ENCODE data around the gene TAAR9. TPM values are rescaled to one million over a fixed set of nuclear protein-coding genes. Genes with fewer than 3 reads are reported as not detected.

The TAAR9 gene
- total RNA-seq, 2 donors from 2014 or later, result not detected

DNA sequence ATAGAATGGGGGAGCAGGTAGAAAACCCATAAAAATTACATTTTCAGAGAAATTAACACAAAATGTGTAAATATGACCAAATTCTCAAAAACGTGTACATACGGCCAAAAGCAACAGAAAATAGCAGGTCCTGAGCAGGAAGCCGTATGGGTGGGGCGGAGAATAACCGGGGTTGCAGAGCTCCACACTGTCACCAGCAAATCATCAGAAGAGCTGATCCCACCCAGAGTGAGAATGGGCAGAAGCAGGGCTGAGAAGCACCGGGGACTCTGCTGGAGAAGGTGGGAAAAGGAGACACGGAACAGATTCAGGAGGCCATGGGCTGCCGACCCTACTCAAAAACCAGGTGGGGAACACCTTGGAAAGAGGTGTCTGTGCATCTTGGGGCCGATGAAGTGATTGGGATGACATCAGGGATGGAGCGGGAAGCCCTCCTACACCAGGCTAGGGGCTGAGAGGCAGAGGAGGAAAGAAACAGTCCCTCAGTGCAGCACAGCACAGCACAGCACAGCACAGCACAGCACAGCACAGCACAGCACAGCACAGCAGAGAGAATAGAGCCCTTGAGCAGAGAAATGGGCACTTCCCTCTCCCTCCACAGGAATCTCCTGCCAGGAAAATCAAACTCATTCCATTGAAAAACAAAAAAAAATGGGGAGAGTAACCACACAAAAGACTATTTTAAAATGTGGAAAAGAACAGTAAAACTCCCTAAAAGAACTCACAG, 47.4 kb upstream of the TAAR9 start:
- Mint-ChIP-seq H3K4me3 (no peak overlapping the region), H3K27me3 (ENCODE audit: insufficient read depth) (no peaks in the 10 kb centered on the region), H3K4me1 (no peaks in the 10 kb centered on the region), H3K27ac (no peak overlapping the region), H3K9me3 (peaks cover 9% of the 10 kb centered on the region), H3K36me3 (ENCODE audit: low read depth) (peaks cover 15% of the 10 kb centered on the region)
- WGBS, 2 experiments (ENCODE audit: insufficient coverage in 1 of 2, insufficient read length in 1 of 2), result 87 to 90% methylated on average over 6 to 10 of the region's 10 CpGs
- Histone ChIP-seq H3K4me1 (ENCODE audit: control insufficient read depth, insufficient read depth, low read length) (no peaks in the 10 kb centered on the region), H3K9ac (ENCODE audit: extremely low read depth, low read length, poor library complexity, severe bottlenecking) (no peak overlapping the region), H3K36me3 (ENCODE audit: control insufficient read depth, insufficient read depth, low read length) (peaks cover 18% of the 10 kb centered on the region), H3K27ac (ENCODE audit: low read depth, low read length) (no peak overlapping the region), H3K9me3 (ENCODE audit: control insufficient read depth, low read length) (peaks cover 7% of the 10 kb centered on the region), H3K4me3 (ENCODE audit: low read length) (no peak overlapping the region), H3K27me3 (ENCODE audit: control insufficient read depth, insufficient read depth, low read length, poor library complexity, severe bottlenecking) (no peaks in the 10 kb centered on the region)
- DNase-seq, result no peak
- TF ChIP-seq, protein P1, sequence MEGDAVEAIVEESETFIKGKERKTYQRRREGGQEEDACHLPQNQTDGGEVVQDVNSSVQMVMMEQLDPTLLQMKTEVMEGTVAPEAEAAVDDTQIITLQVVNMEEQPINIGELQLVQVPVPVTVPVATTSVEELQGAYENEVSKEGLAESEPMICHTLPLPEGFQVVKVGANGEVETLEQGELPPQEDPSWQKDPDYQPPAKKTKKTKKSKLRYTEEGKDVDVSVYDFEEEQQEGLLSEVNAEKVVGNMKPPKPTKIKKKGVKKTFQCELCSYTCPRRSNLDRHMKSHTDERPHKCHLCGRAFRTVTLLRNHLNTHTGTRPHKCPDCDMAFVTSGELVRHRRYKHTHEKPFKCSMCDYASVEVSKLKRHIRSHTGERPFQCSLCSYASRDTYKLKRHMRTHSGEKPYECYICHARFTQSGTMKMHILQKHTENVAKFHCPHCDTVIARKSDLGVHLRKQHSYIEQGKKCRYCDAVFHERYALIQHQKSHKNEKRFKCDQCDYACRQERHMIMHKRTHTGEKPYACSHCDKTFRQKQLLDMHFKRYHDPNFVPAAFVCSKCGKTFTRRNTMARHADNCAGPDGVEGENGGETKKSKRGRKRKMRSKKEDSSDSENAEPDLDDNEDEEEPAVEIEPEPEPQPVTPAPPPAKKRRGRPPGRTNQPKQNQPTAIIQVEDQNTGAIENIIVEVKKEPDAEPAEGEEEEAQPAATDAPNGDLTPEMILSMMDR (conservative IDR thresholded peaks at IDR 0.05), result no peak

DNA sequence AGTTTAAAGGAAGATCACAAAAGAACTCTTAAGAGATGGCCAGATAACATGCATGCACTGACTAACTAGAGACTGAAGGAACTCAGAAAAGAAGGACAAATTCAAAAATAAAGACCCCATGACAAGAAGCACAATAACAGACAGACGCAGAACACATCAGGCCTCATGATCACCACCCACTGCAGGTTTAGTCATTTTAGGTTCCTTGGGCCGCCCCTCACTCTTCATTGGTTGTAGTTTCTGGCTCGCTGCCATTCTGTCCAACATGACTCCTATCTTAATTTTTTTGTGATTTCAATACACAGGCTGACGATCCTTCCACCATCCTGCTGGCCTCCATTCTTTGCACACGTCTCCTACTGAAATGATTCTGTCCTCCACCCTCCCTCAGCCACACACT, 46.8 kb upstream of the TAAR9 start:
- no peaks in the 10 kb centered on the region for H3K27me3 Mint-ChIP-seq (ENCODE audit: insufficient read depth)
- Histone ChIP-seq H3K4me3 (ENCODE audit: low read length) (no peak overlapping the region), H3K9ac (ENCODE audit: extremely low read depth, low read length, poor library complexity, severe bottlenecking) (no peak overlapping the region), H3K36me3 (ENCODE audit: control insufficient read depth, insufficient read depth, low read length) (peaks cover 18% of the 10 kb centered on the region), H3K27me3 (ENCODE audit: control insufficient read depth, insufficient read depth, low read length, poor library complexity, severe bottlenecking) (no peaks in the 10 kb centered on the region), H3K9me3 (ENCODE audit: control insufficient read depth, low read length) (peaks cover 7% of the 10 kb centered on the region), H3K4me1 (ENCODE audit: control insufficient read depth, insufficient read depth, low read length) (no peaks in the 10 kb centered on the region), H3K27ac (ENCODE audit: low read depth, low read length) (no peak overlapping the region)
- no peaks in the 10 kb centered on the region for H3K4me1 Mint-ChIP-seq
- no peak for DNase-seq
- H3K36me3 Mint-ChIP-seq (ENCODE audit: low read depth), result peaks cover 15% of the 10 kb centered on the region
- WGBS, 2 experiments (ENCODE audit: insufficient coverage in 1 of 2, insufficient read length in 1 of 2), result 94% methylated on average over 2 to 5 of the region's 5 CpGs
- TF ChIP-seq, protein P1 (conservative IDR thresholded peaks at IDR 0.05), result no peak
- H3K4me3 Mint-ChIP-seq, result no peak overlapping the region
- peaks cover 9% of the 10 kb centered on the region for H3K9me3 Mint-ChIP-seq
- H3K27ac Mint-ChIP-seq, result no peak overlapping the region

DNA sequence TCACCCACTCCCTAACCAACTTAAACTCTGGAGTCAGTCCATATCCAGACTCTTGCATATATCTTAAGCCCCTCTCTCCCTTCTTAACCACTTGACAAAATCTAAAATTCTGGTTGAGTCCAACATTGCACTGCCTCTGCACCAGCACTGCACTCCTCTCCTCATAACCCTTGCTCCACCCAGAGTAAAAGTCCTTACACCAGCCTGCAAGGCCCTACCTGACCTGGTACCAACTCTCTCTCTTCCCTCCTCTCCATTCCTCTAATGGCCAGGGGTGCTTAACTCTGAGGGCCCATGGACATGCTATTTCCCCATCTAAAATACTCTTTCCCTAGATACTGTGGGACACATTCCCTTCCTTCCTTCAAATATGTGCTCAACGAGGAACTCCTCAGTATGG, 46.2 kb upstream of the TAAR9 start:
- H3K36me3 Mint-ChIP-seq (ENCODE audit: low read depth), result peaks cover 15% of the 10 kb centered on the region
- no peaks in the 10 kb centered on the region for H3K4me1 Mint-ChIP-seq
- H3K36me3 ChIP-seq (ENCODE audit: control insufficient read depth, insufficient read depth, low read length), result peaks cover 20% of the 10 kb centered on the region
- no peaks in the 10 kb centered on the region for H3K27me3 ChIP-seq (ENCODE audit: control insufficient read depth, insufficient read depth, low read length, poor library complexity, severe bottlenecking)
- TF ChIP-seq, protein P1 (conservative IDR thresholded peaks at IDR 0.05), result no peak
- peaks cover 9% of the 10 kb centered on the region for H3K9me3 Mint-ChIP-seq
- H3K27me3 Mint-ChIP-seq (ENCODE audit: insufficient read depth), result no peaks in the 10 kb centered on the region
- DNase-seq, result no peak
- WGBS, 2 experiments (ENCODE audit: insufficient coverage in 1 of 2, insufficient read length in 1 of 2), result 91 to 100% methylated on average over 1 of the region's 1 CpG
- no peak overlapping the region for H3K4me3 Mint-ChIP-seq
- no peak overlapping the region for H3K4me3 ChIP-seq (ENCODE audit: low read length)
- H3K27ac ChIP-seq (ENCODE audit: low read depth, low read length), result no peak overlapping the region
- H3K4me1 ChIP-seq (ENCODE audit: control insufficient read depth, insufficient read depth, low read length), result no peaks in the 10 kb centered on the region
- H3K9me3 ChIP-seq (ENCODE audit: control insufficient read depth, low read length), result peaks cover 7% of the 10 kb centered on the region
- no peak overlapping the region for H3K27ac Mint-ChIP-seq
- H3K9ac ChIP-seq (ENCODE audit: extremely low read depth, low read length, poor library complexity, severe bottlenecking), result no peak overlapping the region
